Activated naive CD8-positive, alpha-beta T cell treated with anti-CD3 and anti-CD28 coated beads for 36 hours (primary cell): ENCODE results near the gene CCDC51. TPM values are rescaled to one million over a fixed set of nuclear protein-coding genes. Genes with fewer than 3 reads are reported as not detected.

Source experiments
- DNase-seq: peaks from one replicate; pipeline ENCODE4 v3.0.0; 2021
- H3K27ac Mint-ChIP-seq: one replicate; pipeline ENCODE4 v1.8.0; 2022; ENCODE audit warnings: mild to moderate bottlenecking, moderate library complexity, mixed read lengths
- H3K27me3 Mint-ChIP-seq: one replicate; pipeline ENCODE4 v1.8.0; 2022; ENCODE audit warnings: mild to moderate bottlenecking, mixed read lengths
- H3K36me3 Mint-ChIP-seq: one replicate; pipeline ENCODE4 v1.8.0; 2021; ENCODE audit warnings: mild to moderate bottlenecking, mixed read lengths
- H3K4me1 Mint-ChIP-seq: one replicate; pipeline ENCODE4 v1.8.0; 2021; ENCODE audit warnings: mixed read lengths
- H3K4me3 Mint-ChIP-seq: one replicate; pipeline ENCODE4 v1.8.0; 2022; ENCODE audit warnings: mild to moderate bottlenecking, moderate library complexity, mixed read lengths
- H3K9me3 Mint-ChIP-seq: one replicate; pipeline ENCODE4 v1.8.0; 2022; ENCODE audit warnings: mixed read lengths
- total RNA-seq, 2 experiments: library from RNA; stranded (reverse); gene quantifications; one replicate each; pipeline ENCODE4 v1.2.3, GENCODE V29; 2021

CCDC51 gene
- total RNA-seq, 2 experiments from 2014 or later = 28.2 to 29.5 TPM

DNA sequence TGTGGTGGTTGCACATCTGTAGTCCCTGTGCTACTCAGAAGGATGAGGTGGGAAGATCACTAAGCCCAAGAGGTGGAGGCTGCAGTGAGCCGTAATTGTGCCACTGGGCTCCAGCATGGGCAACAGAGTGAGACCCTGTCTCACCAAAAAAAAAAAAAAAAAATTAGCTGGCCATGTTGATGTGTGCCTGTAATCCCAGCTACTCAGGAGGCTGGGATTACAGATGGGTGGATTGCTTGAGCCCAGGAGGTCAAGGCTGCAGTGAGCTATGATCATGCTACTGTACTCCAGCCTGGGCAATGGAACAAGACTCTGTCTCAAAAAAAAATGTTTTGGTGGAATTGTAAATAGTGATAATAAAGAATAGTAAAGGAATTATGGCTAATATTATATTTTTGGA, 16.5 kb upstream of the CCDC51 start:
- no peaks in the 10 kb centered on the region for H3K9me3 Mint-ChIP-seq
- H3K27me3 Mint-ChIP-seq = no peaks in the 10 kb centered on the region
- no peak for DNase-seq
- peaks cover 12% of the 10 kb centered on the region for H3K36me3 Mint-ChIP-seq
- H3K4me3 Mint-ChIP-seq = no peak overlapping the region
- H3K27ac Mint-ChIP-seq = no peak overlapping the region
- H3K4me1 Mint-ChIP-seq = peaks cover 3% of the 10 kb centered on the region

DNA sequence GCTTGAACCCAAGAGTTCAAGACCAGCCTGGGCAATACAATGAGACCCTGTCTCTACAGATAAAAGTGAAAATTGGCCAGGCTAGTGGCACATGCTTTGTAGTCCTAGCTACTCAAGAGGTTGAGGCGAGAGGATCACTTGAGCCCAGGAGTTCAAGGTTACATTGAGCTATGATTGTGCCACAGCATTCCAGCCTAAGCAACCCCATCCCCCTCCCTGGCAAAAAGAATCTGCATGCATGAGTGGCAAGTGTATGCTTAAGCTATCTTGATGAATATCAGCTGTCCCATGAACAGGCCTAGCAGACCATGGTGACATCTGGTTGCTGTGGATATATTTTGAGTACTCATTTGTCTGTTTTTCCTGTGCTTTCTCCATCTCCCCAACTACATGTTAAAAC, 11.4 kb upstream of the CCDC51 start:
- H3K36me3 Mint-ChIP-seq = peaks cover 21% of the 10 kb centered on the region
- H3K27ac Mint-ChIP-seq = no peak overlapping the region
- DNase-seq = no peak
- no peak overlapping the region for H3K4me3 Mint-ChIP-seq
- no peaks in the 10 kb centered on the region for H3K27me3 Mint-ChIP-seq
- H3K9me3 Mint-ChIP-seq = no peaks in the 10 kb centered on the region
- peaks cover 18% of the 10 kb centered on the region for H3K4me1 Mint-ChIP-seq

- Mint-ChIP-seq H3K4me3 (peak within 1 kb of the TSS; percentile 88), H3K27me3 (no peaks in the 10 kb centered on the region), H3K4me1 (peaks cover 38% of the 10 kb centered on the region), H3K27ac (peak within 1 kb of the TSS; percentile 77), H3K9me3 (no peaks in the 10 kb centered on the region), H3K36me3 (peaks cover 34% of the 10 kb centered on the region)
- DNase-seq = peak; percentile 93
These were observed 6.7 kb upstream of the CCDC51 start, which contains the start of gene ATRIP for GRCh38 chr3:48446425-48447193. Gene ATRIP (plus strand): TSS chr3:48446737. CDS start chr3:48446846, 109 bp downstream.

- H3K4me3 Mint-ChIP-seq = peak overlapping the region; percentile 88
- H3K27me3 Mint-ChIP-seq = no peaks in the 10 kb centered on the region
- H3K9me3 Mint-ChIP-seq = no peaks in the 10 kb centered on the region
- H3K27ac Mint-ChIP-seq = peak overlapping the region; percentile 77
- H3K36me3 Mint-ChIP-seq = peaks cover 37% of the 10 kb centered on the region
- DNase-seq = no peak
- peaks cover 41% of the 10 kb centered on the region for H3K4me1 Mint-ChIP-seq
These were observed 6.1 kb upstream of the CCDC51 start for GRCh38 chr3:48446043-48446424.

GRCh38 chr3:48445277-48445882, 5.5 kb upstream of the CCDC51 start:
- no peaks in the 10 kb centered on the region for H3K27me3 Mint-ChIP-seq
- peaks cover 43% of the 10 kb centered on the region for H3K36me3 Mint-ChIP-seq
- H3K4me3 Mint-ChIP-seq = peak overlapping the region; percentile 88
- no peak for DNase-seq
- H3K27ac Mint-ChIP-seq = peak overlapping the region; percentile 77
- H3K9me3 Mint-ChIP-seq = no peaks in the 10 kb centered on the region
- peaks cover 41% of the 10 kb centered on the region for H3K4me1 Mint-ChIP-seq

GRCh38 chr3:48441940-48442339, 2.0 kb upstream of the CCDC51 start:
- Mint-ChIP-seq H3K27ac (peak overlapping the region; percentile 96), H3K27me3 (no peaks in the 10 kb centered on the region), H3K4me3 (peak overlapping the region; percentile 99), H3K36me3 (peaks cover 43% of the 10 kb centered on the region), H3K4me1 (peaks cover 34% of the 10 kb centered on the region), H3K9me3 (no peaks in the 10 kb centered on the region)
- no peak for DNase-seq

- Mint-ChIP-seq H3K27me3 (no peaks in the 10 kb centered on the region), H3K4me1 (peaks cover 27% of the 10 kb centered on the region), H3K9me3 (no peaks in the 10 kb centered on the region), H3K4me3 (peak overlapping the region; percentile 99), H3K36me3 (peaks cover 39% of the 10 kb centered on the region), H3K27ac (peak overlapping the region; percentile 96)
- DNase-seq = no peak
These were observed 655 bp upstream of the CCDC51 start for GRCh38 chr3:48440590-48440958.

DNA sequence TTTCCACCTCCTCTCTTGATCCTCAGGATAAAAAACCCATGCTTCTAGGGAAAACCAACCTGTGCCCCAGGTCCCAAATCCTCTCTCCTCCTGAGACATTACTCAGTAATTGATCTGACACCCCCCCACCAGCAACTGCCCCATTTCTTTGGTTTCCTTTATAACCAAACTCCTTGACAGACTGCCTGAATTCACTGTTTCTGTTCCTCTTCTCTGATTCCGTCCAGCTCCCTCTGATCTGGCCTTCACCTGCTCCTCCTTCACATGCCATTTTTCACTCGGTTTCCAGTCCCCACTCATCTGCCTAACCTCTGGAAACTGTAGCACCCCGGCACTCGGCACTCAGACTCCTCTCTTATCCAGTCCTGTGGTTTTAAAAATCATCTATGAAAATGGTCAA, 2.1 kb downstream of the CCDC51 start:
- Mint-ChIP-seq H3K27me3 (no peaks in the 10 kb centered on the region), H3K4me1 (peaks cover 24% of the 10 kb centered on the region), H3K27ac (no peak overlapping the region), H3K9me3 (no peaks in the 10 kb centered on the region), H3K36me3 (peaks cover 32% of the 10 kb centered on the region), H3K4me3 (no peak overlapping the region)
- DNase-seq = no peak

GRCh38 chr3:48436855-48437254, 3.1 kb downstream of the CCDC51 start:
- peaks cover 26% of the 10 kb centered on the region for H3K36me3 Mint-ChIP-seq
- H3K4me1 Mint-ChIP-seq = peaks cover 17% of the 10 kb centered on the region
- H3K4me3 Mint-ChIP-seq = no peak overlapping the region
- no peaks in the 10 kb centered on the region for H3K9me3 Mint-ChIP-seq
- no peaks in the 10 kb centered on the region for H3K27me3 Mint-ChIP-seq
- DNase-seq = no peak
- no peak overlapping the region for H3K27ac Mint-ChIP-seq

GRCh38 chr3:48436477-48436787, 3.5 kb downstream of the CCDC51 start:
- H3K9me3 Mint-ChIP-seq = no peaks in the 10 kb centered on the region
- no peak overlapping the region for H3K27ac Mint-ChIP-seq
- H3K4me3 Mint-ChIP-seq = no peak overlapping the region
- peaks cover 24% of the 10 kb centered on the region for H3K36me3 Mint-ChIP-seq
- no peak for DNase-seq
- H3K4me1 Mint-ChIP-seq = peaks cover 13% of the 10 kb centered on the region
- H3K27me3 Mint-ChIP-seq = no peaks in the 10 kb centered on the region

- Mint-ChIP-seq H3K4me1 (peaks cover 12% of the 10 kb centered on the region), H3K4me3 (no peak overlapping the region), H3K27ac (no peak overlapping the region), H3K36me3 (peaks cover 20% of the 10 kb centered on the region), H3K9me3 (no peaks in the 10 kb centered on the region), H3K27me3 (no peaks in the 10 kb centered on the region)
- peak; percentile 81 for DNase-seq
These were observed 4.0 kb downstream of the CCDC51 start for GRCh38 chr3:48435774-48436476.

DNA sequence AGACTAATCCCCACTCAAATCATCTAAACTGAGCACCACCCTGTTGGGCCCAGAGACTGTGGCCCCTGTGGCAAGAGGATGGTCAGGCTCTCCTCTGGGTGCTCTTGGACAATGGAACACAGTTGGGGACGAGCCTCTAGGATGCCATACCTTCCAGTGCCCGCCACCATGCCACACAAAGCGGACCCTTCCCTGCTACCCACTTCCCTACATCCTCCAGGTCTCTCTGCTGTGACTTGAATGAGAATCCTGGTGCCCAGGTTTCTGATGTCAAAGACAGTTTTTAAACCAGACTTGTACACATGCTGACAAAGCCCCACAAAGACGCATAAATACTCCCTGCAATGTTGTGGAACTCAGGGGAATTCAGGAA, 4.7 kb downstream of the CCDC51 start:
- no peak for DNase-seq

GRCh38 chr3:48434591-48435222, 5.2 kb downstream of the CCDC51 start:
- H3K9me3 Mint-ChIP-seq = no peaks in the 10 kb centered on the region
- no peak overlapping the region for H3K27ac Mint-ChIP-seq
- DNase-seq = peak; percentile 16

More for the DNA sequence above, 4.7 kb downstream of the CCDC51 start:
- Mint-ChIP-seq H3K36me3 (peaks cover 19% of the 10 kb centered on the region), H3K9me3 (no peaks in the 10 kb centered on the region), H3K4me3 (no peak overlapping the region), H3K27ac (peak overlapping the region; percentile 35), H3K27me3 (no peaks in the 10 kb centered on the region), H3K4me1 (peaks cover 17% of the 10 kb centered on the region)

GRCh38 chr3:48433472-48434118, 6.3 kb downstream of the CCDC51 start:
- H3K36me3 Mint-ChIP-seq = peaks cover 13% of the 10 kb centered on the region
- H3K4me3 Mint-ChIP-seq = no peak overlapping the region

More at GRCh38 chr3:48434591-48435222, 5.2 kb downstream of the CCDC51 start:
- Mint-ChIP-seq H3K4me3 (no peak overlapping the region), H3K36me3 (peaks cover 14% of the 10 kb centered on the region), H3K27me3 (no peaks in the 10 kb centered on the region), H3K4me1 (peaks cover 19% of the 10 kb centered on the region)

More at GRCh38 chr3:48433472-48434118, 6.3 kb downstream of the CCDC51 start:
- no peaks in the 10 kb centered on the region for H3K27me3 Mint-ChIP-seq
- no peaks in the 10 kb centered on the region for H3K9me3 Mint-ChIP-seq
- no peak for DNase-seq
- H3K4me1 Mint-ChIP-seq = peaks cover 13% of the 10 kb centered on the region
- H3K27ac Mint-ChIP-seq = no peak overlapping the region
